SK-N-SH treated with all-trans-retinoic acid at 6 μM for 48 hours (cell line): Measurements from ENCODE around the gene MYO18A.

Experiments
- ATAC-seq: fragments of 200-7000 bp; cut with Tn5 transposase; 3 replicates; pipeline ENCODE4 v1.9.1; 2020; ENCODE audit warnings: mild to moderate bottlenecking, moderate library complexity
- BACH2 ChIP-seq: fragments of 250-450 bp; sonication (Bioruptor Pico); IDR thresholded peaks from 2 replicates; pipeline ENCODE4 v1.9.0; 2021; ENCODE audit warnings: mild to moderate bottlenecking, borderline replicate concordance
- CSDC2 ChIP-seq: fragments of 250-450 bp; sonication (Bioruptor Pico); IDR thresholded peaks from 2 replicates; pipeline ENCODE4 v1.5.0; 2020; ENCODE audit warnings: mild to moderate bottlenecking, moderate library complexity
- ISL1 ChIP-seq: fragments of 250-450 bp; sonication (Bioruptor Pico); IDR thresholded peaks from 2 replicates; pipeline ENCODE4 v2.1.2; 2022; ENCODE audit warnings: mild to moderate bottlenecking, moderate library complexity
- OSR1 ChIP-seq: fragments of 250-450 bp; sonication (Bioruptor Pico); IDR thresholded peaks from 2 replicates; pipeline ENCODE4 v1.8.0; 2022; ENCODE audit warnings: moderate library complexity, mild to moderate bottlenecking, inconsistent platforms
- PPARA ChIP-seq: fragments of 250-450 bp; sonication (Bioruptor Pico); IDR thresholded peaks from 2 replicates; pipeline ENCODE4 v1.5.0; 2020; ENCODE audit warnings: mild to moderate bottlenecking, borderline replicate concordance
- SNAI2 ChIP-seq: fragments of 250-450 bp; sonication (Bioruptor Pico); IDR thresholded peaks from 2 replicates; pipeline ENCODE4 v1.5.0; 2020; ENCODE audit warnings: mild to moderate bottlenecking, moderate library complexity
- ZFP3 ChIP-seq: fragments of 250-450 bp; sonication (Bioruptor Pico); IDR thresholded peaks from 2 replicates; pipeline ENCODE4 v1.5.0; 2020; ENCODE audit warnings: mild to moderate bottlenecking, moderate library complexity
- ZFP30 ChIP-seq: fragments of 450-650 bp; formaldehyde crosslinking; IDR thresholded peaks from 2 replicates; pipeline ENCODE4 v1.5.0; 2022; ENCODE audit warnings: mild to moderate bottlenecking, moderate library complexity
- ZNF565 ChIP-seq: fragments of 450-650 bp; formaldehyde crosslinking; conservative IDR thresholded peaks from 2 replicates; pipeline ENCODE4 v1.5.0; 2020; ENCODE audit warnings: low read depth, mild to moderate bottlenecking, moderate library complexity
- ZNF70 ChIP-seq: fragments of 450-650 bp; formaldehyde crosslinking; IDR thresholded peaks from 2 replicates; pipeline ENCODE4 v1.5.0; 2020; ENCODE audit warnings: mild to moderate bottlenecking, moderate library complexity
- TF ChIP-seq, protein P1 (sequence below): fragments of 250-450 bp; sonication (Bioruptor Pico); IDR thresholded peaks from 2 replicates; pipeline ENCODE4 v1.5.0; 2020; ENCODE audit warnings: mild to moderate bottlenecking, moderate library complexity
- TF ChIP-seq, protein P2 (sequence below): fragments of 250-450 bp; sonication (Bioruptor Pico); IDR thresholded peaks from 2 replicates; pipeline ENCODE4 v1.8.0; 2021; ENCODE audit warnings: low read depth, mild to moderate bottlenecking, moderate library complexity, borderline replicate concordance
- TF ChIP-seq, protein P3 (sequence below): fragments of 250-450 bp; sonication (Bioruptor Pico); IDR thresholded peaks from 2 replicates; pipeline ENCODE4 v1.5.1; 2021; ENCODE audit warnings: mild to moderate bottlenecking, moderate library complexity
- TF ChIP-seq, protein P4 (sequence below): fragments of 250-450 bp; sonication (Bioruptor Pico); IDR thresholded peaks from 2 replicates; pipeline ENCODE4 v1.5.1; 2020; ENCODE audit warnings: low read depth, mild to moderate bottlenecking, moderate library complexity

Gene MYO18A

DNA sequence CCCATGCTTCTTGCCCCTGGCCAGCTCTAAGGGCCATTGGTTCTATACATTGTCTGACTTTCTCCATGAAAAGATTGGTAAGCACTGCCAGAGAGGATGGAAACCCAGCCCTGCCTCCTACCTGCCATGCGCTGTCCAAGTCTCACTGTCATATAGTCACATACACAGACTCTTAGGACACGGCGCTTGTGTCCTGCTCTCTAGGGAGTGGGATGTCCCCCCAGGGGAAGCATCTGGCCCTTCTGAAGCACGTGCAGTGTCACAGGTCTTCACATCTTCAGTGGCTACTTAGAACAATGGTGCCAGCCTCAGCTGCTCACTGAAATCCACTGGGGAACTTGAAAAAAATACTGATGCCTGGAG, 38.7 kb downstream of the MYO18A start (continued):
- TF ChIP-seq, protein P1, sequence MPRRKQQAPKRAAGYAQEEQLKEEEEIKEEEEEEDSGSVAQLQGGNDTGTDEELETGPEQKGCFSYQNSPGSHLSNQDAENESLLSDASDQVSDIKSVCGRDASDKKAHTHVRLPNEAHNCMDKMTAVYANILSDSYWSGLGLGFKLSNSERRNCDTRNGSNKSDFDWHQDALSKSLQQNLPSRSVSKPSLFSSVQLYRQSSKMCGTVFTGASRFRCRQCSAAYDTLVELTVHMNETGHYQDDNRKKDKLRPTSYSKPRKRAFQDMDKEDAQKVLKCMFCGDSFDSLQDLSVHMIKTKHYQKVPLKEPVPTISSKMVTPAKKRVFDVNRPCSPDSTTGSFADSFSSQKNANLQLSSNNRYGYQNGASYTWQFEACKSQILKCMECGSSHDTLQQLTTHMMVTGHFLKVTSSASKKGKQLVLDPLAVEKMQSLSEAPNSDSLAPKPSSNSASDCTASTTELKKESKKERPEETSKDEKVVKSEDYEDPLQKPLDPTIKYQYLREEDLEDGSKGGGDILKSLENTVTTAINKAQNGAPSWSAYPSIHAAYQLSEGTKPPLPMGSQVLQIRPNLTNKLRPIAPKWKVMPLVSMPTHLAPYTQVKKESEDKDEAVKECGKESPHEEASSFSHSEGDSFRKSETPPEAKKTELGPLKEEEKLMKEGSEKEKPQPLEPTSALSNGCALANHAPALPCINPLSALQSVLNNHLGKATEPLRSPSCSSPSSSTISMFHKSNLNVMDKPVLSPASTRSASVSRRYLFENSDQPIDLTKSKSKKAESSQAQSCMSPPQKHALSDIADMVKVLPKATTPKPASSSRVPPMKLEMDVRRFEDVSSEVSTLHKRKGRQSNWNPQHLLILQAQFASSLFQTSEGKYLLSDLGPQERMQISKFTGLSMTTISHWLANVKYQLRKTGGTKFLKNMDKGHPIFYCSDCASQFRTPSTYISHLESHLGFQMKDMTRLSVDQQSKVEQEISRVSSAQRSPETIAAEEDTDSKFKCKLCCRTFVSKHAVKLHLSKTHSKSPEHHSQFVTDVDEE (CRISPR knock-in tag) = no peak
- TF ChIP-seq BACH2 (no peak), ZNF70 (no peak), OSR1 (CRISPR knock-in tag) (no peak)
- TF ChIP-seq, protein P2, sequence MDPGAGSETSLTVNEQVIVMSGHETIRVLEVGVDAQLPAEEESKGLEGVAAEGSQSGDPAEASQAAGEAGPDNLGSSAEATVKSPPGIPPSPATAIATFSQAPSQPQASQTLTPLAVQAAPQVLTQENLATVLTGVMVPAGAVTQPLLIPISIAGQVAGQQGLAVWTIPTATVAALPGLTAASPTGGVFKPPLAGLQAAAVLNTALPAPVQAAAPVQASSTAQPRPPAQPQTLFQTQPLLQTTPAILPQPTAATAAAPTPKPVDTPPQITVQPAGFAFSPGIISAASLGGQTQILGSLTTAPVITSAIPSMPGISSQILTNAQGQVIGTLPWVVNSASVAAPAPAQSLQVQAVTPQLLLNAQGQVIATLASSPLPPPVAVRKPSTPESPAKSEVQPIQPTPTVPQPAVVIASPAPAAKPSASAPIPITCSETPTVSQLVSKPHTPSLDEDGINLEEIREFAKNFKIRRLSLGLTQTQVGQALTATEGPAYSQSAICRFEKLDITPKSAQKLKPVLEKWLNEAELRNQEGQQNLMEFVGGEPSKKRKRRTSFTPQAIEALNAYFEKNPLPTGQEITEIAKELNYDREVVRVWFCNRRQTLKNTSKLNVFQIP = no peak

DNA sequence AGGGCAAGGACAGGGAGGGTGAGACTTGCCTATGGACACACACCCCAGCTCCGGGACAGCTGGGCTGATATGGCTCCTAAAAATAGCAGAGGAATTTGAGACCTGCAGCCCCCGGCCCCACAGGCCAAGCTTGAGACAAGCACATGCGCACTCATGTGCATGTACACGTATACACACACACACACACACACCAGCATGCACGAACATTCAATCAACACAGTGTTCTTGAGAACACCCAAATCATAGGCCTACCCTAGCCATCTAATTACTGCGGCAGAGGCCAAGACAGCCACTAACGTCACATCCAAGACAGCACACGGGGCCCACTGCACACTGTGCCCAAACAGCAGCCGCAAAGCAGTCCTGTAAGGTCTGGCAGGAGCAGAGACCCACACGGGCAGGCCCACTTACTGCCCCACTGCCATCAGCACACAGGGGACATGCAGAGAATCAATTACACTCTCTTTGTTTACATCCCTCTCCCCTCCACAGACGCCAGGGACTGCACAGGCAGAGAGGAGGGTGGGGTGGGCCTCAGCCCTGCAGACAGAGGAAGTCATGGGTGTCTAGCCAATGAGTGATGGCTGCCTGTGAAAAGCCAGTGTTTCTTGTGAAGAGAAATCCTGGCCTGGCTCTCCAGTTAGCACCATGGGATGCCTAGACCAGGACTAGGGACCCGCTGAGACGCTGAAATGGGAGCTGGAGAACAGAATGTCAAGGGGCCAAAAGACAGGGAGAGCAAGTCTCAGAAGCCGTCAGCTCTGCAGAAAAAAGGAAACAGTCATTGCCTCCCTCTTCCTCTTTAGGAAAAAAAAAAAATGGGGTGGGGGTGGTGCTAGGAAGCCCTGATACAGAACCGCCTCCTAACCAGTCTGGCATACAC, 39.3 kb downstream of the MYO18A start:
- peak; percentile 2; the same call in 2 of the 3 replicates for ATAC-seq
- TF ChIP-seq ZNF565 (CRISPR knock-in tag) (no peak), CSDC2 (CRISPR knock-in tag) (no peak), ZNF70 (no peak)

DNA sequence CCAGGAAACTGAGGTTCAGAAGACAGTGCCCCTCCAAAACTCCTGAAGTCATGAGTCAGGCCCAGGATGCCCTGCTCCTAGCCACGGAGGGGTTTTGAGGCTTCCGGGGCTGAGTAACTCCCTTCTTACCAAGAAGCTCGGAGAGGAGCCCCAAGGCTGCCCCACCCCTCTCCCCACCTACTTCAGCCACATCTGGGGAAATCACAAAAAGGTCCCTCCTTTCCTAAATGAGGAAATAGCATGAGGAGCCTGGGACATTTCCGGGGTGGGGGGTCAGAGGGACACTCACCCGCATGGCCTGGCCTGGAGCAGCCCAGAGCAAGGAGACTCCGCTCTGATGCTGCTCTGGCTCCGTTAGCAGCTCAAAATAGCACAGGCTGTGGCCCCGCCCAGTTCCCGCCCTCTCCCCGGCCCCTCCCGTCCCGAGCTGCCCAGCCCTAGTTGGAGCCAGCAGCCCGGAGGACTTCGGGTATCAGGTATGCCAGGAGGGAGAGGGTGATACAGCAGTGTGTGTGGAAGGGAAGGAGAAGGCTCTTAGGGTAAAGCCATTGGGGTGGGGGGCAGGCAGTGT, 40.1 kb downstream of the MYO18A start:
- TF ChIP-seq ZNF70 (no peak), BACH2 (no peak), ZFP30 (no peak), ISL1 (CRISPR knock-in tag) (no peak), CSDC2 (CRISPR knock-in tag) (no peak)
- TF ChIP-seq, protein P3, sequence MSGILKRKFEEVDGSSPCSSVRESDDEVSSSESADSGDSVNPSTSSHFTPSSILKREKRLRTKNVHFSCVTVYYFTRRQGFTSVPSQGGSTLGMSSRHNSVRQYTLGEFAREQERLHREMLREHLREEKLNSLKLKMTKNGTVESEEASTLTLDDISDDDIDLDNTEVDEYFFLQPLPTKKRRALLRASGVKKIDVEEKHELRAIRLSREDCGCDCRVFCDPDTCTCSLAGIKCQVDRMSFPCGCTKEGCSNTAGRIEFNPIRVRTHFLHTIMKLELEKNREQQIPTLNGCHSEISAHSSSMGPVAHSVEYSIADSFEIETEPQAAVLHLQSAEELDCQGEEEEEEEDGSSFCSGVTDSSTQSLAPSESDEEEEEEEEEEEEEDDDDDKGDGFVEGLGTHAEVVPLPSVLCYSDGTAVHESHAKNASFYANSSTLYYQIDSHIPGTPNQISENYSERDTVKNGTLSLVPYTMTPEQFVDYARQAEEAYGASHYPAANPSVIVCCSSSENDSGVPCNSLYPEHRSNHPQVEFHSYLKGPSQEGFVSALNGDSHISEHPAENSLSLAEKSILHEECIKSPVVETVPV (CRISPR knock-in tag) = no peak
- TF ChIP-seq, protein P1 (CRISPR knock-in tag) = no peak
- TF ChIP-seq, all 23 proteins: peak for 0
- peak; percentile 97 for ATAC-seq

DNA sequence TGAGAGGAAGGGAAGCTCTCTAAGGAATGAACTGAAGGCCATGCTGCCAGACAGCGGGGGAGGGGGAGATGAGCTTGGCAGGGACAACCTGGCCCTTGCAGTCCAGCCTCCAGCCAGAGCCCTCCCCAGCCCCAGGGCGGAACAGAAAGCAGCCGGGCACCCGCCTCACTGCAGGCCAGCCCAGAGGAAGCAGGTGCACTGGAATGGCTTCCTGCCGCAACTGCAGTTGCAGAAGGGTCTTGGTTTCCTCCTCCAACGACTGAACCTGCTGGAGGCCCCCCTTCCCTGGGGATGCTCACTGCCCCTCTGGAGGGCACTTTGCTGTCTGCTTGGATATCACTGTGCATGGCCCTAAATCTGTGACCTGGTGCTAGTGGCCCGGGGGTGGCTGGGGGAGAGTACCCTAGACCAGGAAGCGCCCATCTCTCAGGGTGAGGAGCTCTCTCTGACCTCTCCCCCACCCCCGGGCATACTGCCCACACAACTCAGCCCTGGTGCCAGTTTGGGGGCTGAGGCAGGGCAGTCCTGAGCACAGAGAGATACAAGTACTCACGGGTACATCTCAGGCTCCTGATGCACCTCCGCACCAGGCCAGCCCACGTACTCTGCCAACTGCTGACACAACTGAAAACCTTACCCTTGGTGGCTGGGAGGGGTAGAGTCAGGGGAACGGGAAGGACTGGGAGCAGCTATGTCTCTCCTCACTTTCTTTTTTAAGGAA, 41.1 kb downstream of the MYO18A start:
- no peak for TF ChIP-seq ZNF565 (CRISPR knock-in tag)
- TF ChIP-seq SNAI2 (CRISPR knock-in tag) = no peak
- TF ChIP-seq, protein P1 (CRISPR knock-in tag) = no peak
- no peak for TF ChIP-seq ZNF70
- no peak for TF ChIP-seq PPARA
- TF ChIP-seq, protein P4, sequence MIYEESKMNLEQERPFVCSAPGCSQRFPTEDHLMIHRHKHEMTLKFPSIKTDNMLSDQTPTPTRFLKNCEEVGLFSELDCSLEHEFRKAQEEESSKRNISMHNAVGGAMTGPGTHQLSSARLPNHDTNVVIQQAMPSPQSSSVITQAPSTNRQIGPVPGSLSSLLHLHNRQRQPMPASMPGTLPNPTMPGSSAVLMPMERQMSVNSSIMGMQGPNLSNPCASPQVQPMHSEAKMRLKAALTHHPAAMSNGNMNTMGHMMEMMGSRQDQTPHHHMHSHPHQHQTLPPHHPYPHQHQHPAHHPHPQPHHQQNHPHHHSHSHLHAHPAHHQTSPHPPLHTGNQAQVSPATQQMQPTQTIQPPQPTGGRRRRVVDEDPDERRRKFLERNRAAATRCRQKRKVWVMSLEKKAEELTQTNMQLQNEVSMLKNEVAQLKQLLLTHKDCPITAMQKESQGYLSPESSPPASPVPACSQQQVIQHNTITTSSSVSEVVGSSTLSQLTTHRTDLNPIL (CRISPR knock-in tag) = no peak
- no peak for TF ChIP-seq ZFP3 (CRISPR knock-in tag)
- TF ChIP-seq BACH2 = no peak
- TF ChIP-seq, protein P3 (CRISPR knock-in tag) = no peak
- ATAC-seq = no peak
